ENCODE data around the gene BAHD1. TPM values are rescaled to one million over a fixed set of nuclear protein-coding genes. Genes with fewer than 3 reads are reported as not detected.

The BAHD1 gene
- total and polyA plus RNA-seq, 2 donors, result 7.9 to 23.0 TPM

GRCh38 chr15:40459391-40460015 is 18.8 kb downstream of the BAHD1 start:
- WGBS, result 96% methylated on average over 19 of the region's 19 CpGs
- Histone ChIP-seq H3K36me3 (ENCODE audit: insufficient read depth) (no peaks in the 10 kb centered on the region), H3K4me3 (ENCODE audit: low read depth, low read length) (no peak overlapping the region), H3K4me1 (ENCODE audit: insufficient read depth) (no peaks in the 10 kb centered on the region), H3K27ac (ENCODE audit: low read depth) (no peak overlapping the region)
- no peak for DNase-seq (ENCODE audit: extremely low spot score)

GRCh38 chr15:40460404-40460803 is 19.7 kb downstream of the BAHD1 start:
- Histone ChIP-seq H3K4me1 (ENCODE audit: insufficient read depth) (no peaks in the 10 kb centered on the region), H3K36me3 (ENCODE audit: insufficient read depth) (no peaks in the 10 kb centered on the region), H3K27ac (ENCODE audit: low read depth) (no peak overlapping the region), H3K4me3 (ENCODE audit: low read depth, low read length) (no peak overlapping the region)
- WGBS, result 88% methylated on average over 2 of the region's 2 CpGs
- no peak for DNase-seq (ENCODE audit: extremely low spot score)

GRCh38 chr15:40461958-40462357 is 21.2 kb downstream of the BAHD1 start:
- WGBS, result 95% methylated on average over 21 of the region's 21 CpGs
- H3K4me3 ChIP-seq (ENCODE audit: low read depth, low read length), result no peak overlapping the region
- H3K4me1 ChIP-seq (ENCODE audit: insufficient read depth), result no peaks in the 10 kb centered on the region
- DNase-seq (ENCODE audit: extremely low spot score), result no peak
- no peaks in the 10 kb centered on the region for H3K36me3 ChIP-seq (ENCODE audit: insufficient read depth)
- H3K27ac ChIP-seq (ENCODE audit: low read depth), result no peak overlapping the region

- Histone ChIP-seq H3K27ac (ENCODE audit: low read depth) (no peak overlapping the region), H3K4me1 (ENCODE audit: insufficient read depth) (no peaks in the 10 kb centered on the region), H3K36me3 (ENCODE audit: insufficient read depth) (no peaks in the 10 kb centered on the region), H3K4me3 (ENCODE audit: low read depth, low read length) (no peak overlapping the region)
- 97% methylated on average over 2 of the region's 2 CpGs for WGBS
- no peak for DNase-seq (ENCODE audit: extremely low spot score)
These were observed 22.5 kb downstream of the BAHD1 start for GRCh38 chr15:40463279-40463678.

- 94% methylated on average over 14 of the region's 14 CpGs for WGBS
- DNase-seq (ENCODE audit: extremely low spot score), result no peak
- H3K27ac ChIP-seq (ENCODE audit: low read depth), result no peak overlapping the region
- no peak overlapping the region for H3K4me3 ChIP-seq (ENCODE audit: low read depth, low read length)
- H3K36me3 ChIP-seq (ENCODE audit: insufficient read depth), result no peaks in the 10 kb centered on the region
- no peaks in the 10 kb centered on the region for H3K4me1 ChIP-seq (ENCODE audit: insufficient read depth)
These were observed 23.3 kb downstream of the BAHD1 start for GRCh38 chr15:40463886-40464545.

GRCh38 chr15:40464595-40465185 is 23.9 kb downstream of the BAHD1 start:
- no peak for DNase-seq (ENCODE audit: extremely low spot score)
- no peak overlapping the region for H3K27ac ChIP-seq (ENCODE audit: low read depth)
- 96% methylated on average over 3 of the region's 3 CpGs for WGBS
- H3K36me3 ChIP-seq (ENCODE audit: insufficient read depth), result no peaks in the 10 kb centered on the region
- H3K4me3 ChIP-seq (ENCODE audit: low read depth, low read length), result no peak overlapping the region
- no peaks in the 10 kb centered on the region for H3K4me1 ChIP-seq (ENCODE audit: insufficient read depth)

GRCh38 chr15:40465939-40466338 is 25.2 kb downstream of the BAHD1 start:
- no peak for DNase-seq (ENCODE audit: extremely low spot score)
- Histone ChIP-seq H3K27ac (ENCODE audit: low read depth) (no peak overlapping the region), H3K4me3 (ENCODE audit: low read depth, low read length) (no peak overlapping the region), H3K36me3 (ENCODE audit: insufficient read depth) (no peaks in the 10 kb centered on the region), H3K4me1 (ENCODE audit: insufficient read depth) (no peaks in the 10 kb centered on the region)
- WGBS, result 97% methylated on average over 10 of the region's 10 CpGs

- Histone ChIP-seq H3K4me3 (ENCODE audit: low read depth, low read length) (no peak overlapping the region), H3K27ac (ENCODE audit: low read depth) (no peak overlapping the region), H3K4me1 (ENCODE audit: insufficient read depth) (no peaks in the 10 kb centered on the region), H3K36me3 (ENCODE audit: insufficient read depth) (no peaks in the 10 kb centered on the region)
- DNase-seq (ENCODE audit: extremely low spot score), result no peak
- 79% methylated on average over 7 of the region's 7 CpGs for WGBS
These were observed 25.9 kb downstream of the BAHD1 start for GRCh38 chr15:40466426-40467260.

- no peak for DNase-seq (ENCODE audit: extremely low spot score)
- Histone ChIP-seq H3K4me3 (ENCODE audit: low read depth, low read length) (no peak overlapping the region), H3K4me1 (ENCODE audit: insufficient read depth) (no peaks in the 10 kb centered on the region), H3K27ac (ENCODE audit: low read depth) (peak overlapping the region; percentile 30), H3K36me3 (ENCODE audit: insufficient read depth) (no peaks in the 10 kb centered on the region)
These were observed 26.5 kb downstream of the BAHD1 start for GRCh38 chr15:40467261-40467615.

GRCh38 chr15:40468898-40469331 is 28.2 kb downstream of the BAHD1 start:
- WGBS, result 87% methylated on average over 4 of the region's 4 CpGs
- DNase-seq (ENCODE audit: extremely low spot score), result no peak
- no peaks in the 10 kb centered on the region for H3K4me1 ChIP-seq (ENCODE audit: insufficient read depth)

GRCh38 chr15:40469776-40470390 is 29.1 kb downstream of the BAHD1 start:
- H3K36me3 ChIP-seq (ENCODE audit: insufficient read depth), result no peaks in the 10 kb centered on the region
- DNase-seq (ENCODE audit: extremely low spot score), result no peak
- WGBS, result 66% methylated on average over 7 of the region's 7 CpGs
- H3K27ac ChIP-seq (ENCODE audit: low read depth), result peak overlapping the region; percentile 53
- no peaks in the 10 kb centered on the region for H3K4me1 ChIP-seq (ENCODE audit: insufficient read depth)
- no peak overlapping the region for H3K4me3 ChIP-seq (ENCODE audit: low read depth, low read length)

More at GRCh38 chr15:40468898-40469331, 28.2 kb downstream of the BAHD1 start:
- H3K4me3 ChIP-seq (ENCODE audit: low read depth, low read length), result no peak overlapping the region
- no peaks in the 10 kb centered on the region for H3K36me3 ChIP-seq (ENCODE audit: insufficient read depth)
- no peak overlapping the region for H3K27ac ChIP-seq (ENCODE audit: low read depth)

GRCh38 chr15:40470423-40471104 is 29.8 kb downstream of the BAHD1 start, which contains the start of gene CHST14:
TSS of gene CHST14 (plus strand) at chr15:40470984. CDS start at chr15:40471214, 230 bp downstream.
- no peaks in the 10 kb centered on the region for H3K36me3 ChIP-seq (ENCODE audit: insufficient read depth)
- peak within 1 kb of the TSS; percentile 92 for H3K27ac ChIP-seq (ENCODE audit: low read depth)
- WGBS, result 2% methylated on average over 42 of the region's 52 CpGs
- H3K4me1 ChIP-seq (ENCODE audit: insufficient read depth), result no peaks in the 10 kb centered on the region
- H3K4me3 ChIP-seq (ENCODE audit: low read depth, low read length), result peak within 1 kb of the TSS; percentile 72
- no peak for DNase-seq (ENCODE audit: extremely low spot score)

All from urinary bladder (tissue), 4 donors.